GM23338 (cell line): ENCODE measurements around the gene TBL1XR1. TPM values are rescaled to one million over a fixed set of nuclear protein-coding genes. Genes with fewer than 3 reads are reported as not detected.

ENCODE experiments used
- ATAC-seq: fragments of 200-7000 bp; cut with Tn5 transposase; 3 replicates; pipeline ENCODE4 v1.9.1; 2020
- DNase-seq: peaks from one replicate; pipeline ENCODE4 v3.0.0-alpha.2; 2015; ENCODE audit warnings: low spot score
- H2AFZ ChIP-seq: fragments of 200-600 bp; sonication (generic); 2 replicates; pipeline ENCODE4 v1.8.0; 2016; ENCODE audit warnings: antibody characterized with exemption, mild to moderate bottlenecking, moderate library complexity
- H3F3A ChIP-seq: fragments of 200-600 bp; sonication (generic); replicated peaks from 2 replicates; pipeline ENCODE4 v1.8.0; 2017; ENCODE audit warnings: antibody characterized with exemption, mixed run types, low read depth
- H3K27ac ChIP-seq: fragments of 200-600 bp; sonication (generic); 2 replicates; pipeline ENCODE4 v1.6.1; 2016; ENCODE audit warnings: low read depth
- H3K27me3 ChIP-seq: fragments of 200-600 bp; sonication (generic); 2 replicates; pipeline ENCODE4 v1.8.0; 2016; ENCODE audit warnings: mild to moderate bottlenecking, mixed run types, moderate library complexity; ENCODE audit not compliant: insufficient read depth
- H3K36me3 ChIP-seq: fragments of 200-600 bp; sonication (generic); 2 replicates; pipeline ENCODE4 v1.8.0; 2016; ENCODE audit warnings: mild to moderate bottlenecking; ENCODE audit not compliant: insufficient read depth
- H3K4me1 ChIP-seq: fragments of 200-600 bp; sonication (generic); 2 replicates; pipeline ENCODE4 v1.8.0; 2016; ENCODE audit warnings: mild to moderate bottlenecking, moderate library complexity; ENCODE audit not compliant: insufficient read depth
- H3K4me2 ChIP-seq: fragments of 200-600 bp; sonication (generic); 2 replicates; pipeline ENCODE4 v1.7.1; 2017; ENCODE audit warnings: mixed run types
- H3K4me3 ChIP-seq: fragments of 200-600 bp; sonication (generic); 2 replicates; pipeline ENCODE4 v1.6.1; 2016; ENCODE audit warnings: mixed run types
- H3K79me2 ChIP-seq: fragments of 200-600 bp; sonication (generic); replicated peaks from 2 replicates; pipeline ENCODE4 v1.8.0; 2017; ENCODE audit warnings: mild to moderate bottlenecking; ENCODE audit not compliant: insufficient read depth
- H3K9me2 ChIP-seq: fragments of 200-600 bp; sonication (generic); 2 replicates; pipeline ENCODE4 v1.8.0; 2017; ENCODE audit not compliant: insufficient read depth
- H4K20me1 ChIP-seq: fragments of 200-600 bp; sonication (generic); replicated peaks from 2 replicates; pipeline ENCODE4 v1.8.0; 2017; ENCODE audit warnings: mild to moderate bottlenecking; ENCODE audit not compliant: insufficient read depth
- H3K27ac Mint-ChIP-seq: 2 replicates; pipeline ENCODE4 v1.8.0; 2020; ENCODE audit warnings: inconsistent platforms, mild to moderate bottlenecking, moderate library complexity, mixed read lengths
- H3K27me3 Mint-ChIP-seq: 3 replicates; pipeline ENCODE4 v1.8.0; 2022; ENCODE audit warnings: low read depth, mild to moderate bottlenecking, moderate library complexity, mixed read lengths, inconsistent platforms; ENCODE audit not compliant: insufficient read depth, poor library complexity
- H3K36me3 Mint-ChIP-seq: 3 replicates; pipeline ENCODE4 v1.8.0; 2021; ENCODE audit warnings: low read depth, mild to moderate bottlenecking, inconsistent platforms, moderate library complexity, mixed read lengths
- H3K4me1 Mint-ChIP-seq: 3 replicates; pipeline ENCODE4 v1.8.0; 2020; ENCODE audit warnings: mild to moderate bottlenecking, inconsistent platforms, mixed read lengths
- H3K4me3 Mint-ChIP-seq: 3 replicates; pipeline ENCODE4 v1.8.0; 2021; ENCODE audit warnings: moderate library complexity, mild to moderate bottlenecking, inconsistent platforms, mixed read lengths
- H3K9me3 Mint-ChIP-seq: 3 replicates; pipeline ENCODE4 v1.8.0; 2020; ENCODE audit warnings: moderate library complexity, mild to moderate bottlenecking, inconsistent platforms, mixed read lengths
- CREB1 ChIP-seq: fragments of 250-450 bp; sonication (Bioruptor Pico); IDR thresholded peaks from 2 replicates; pipeline ENCODE4 v1.5.0; 2020; ENCODE audit warnings: low read depth, mild to moderate bottlenecking, moderate library complexity
- EZH2 ChIP-seq: fragments of 200-600 bp; sonication (generic); IDR thresholded peaks from one replicate; pipeline ENCODE4 v1.8.0; 2017; ENCODE audit warnings: antibody characterized with exemption, mild to moderate bottlenecking, low read depth; ENCODE audit not compliant: unreplicated experiment
- EZH2phosphoT487 ChIP-seq: fragments of 200-600 bp; sonication (generic); IDR thresholded peaks from one replicate; pipeline ENCODE4 v1.8.1; 2018; ENCODE audit warnings: antibody characterized with exemption; ENCODE audit not compliant: unreplicated experiment
- JUNB ChIP-seq: IDR thresholded peaks from one replicate; pipeline ENCODE4 v1.6.1; 2016; ENCODE audit warnings: antibody characterized with exemption; ENCODE audit not compliant: unreplicated experiment
- NANOG ChIP-seq: IDR thresholded peaks from 2 replicates; pipeline ENCODE4 v1.6.1; 2016; ENCODE audit warnings: antibody characterized with exemption, borderline replicate concordance
- POLR2AphosphoS5 ChIP-seq: IDR thresholded peaks from 2 replicates; pipeline ENCODE4 v1.6.1; 2016; ENCODE audit warnings: antibody characterized with exemption, low read depth
- REST ChIP-seq: IDR thresholded peaks from one replicate; pipeline ENCODE4 v1.6.1; 2018; ENCODE audit warnings: antibody characterized with exemption; ENCODE audit not compliant: unreplicated experiment
- STAT1 ChIP-seq: IDR thresholded peaks from one replicate; pipeline ENCODE4 v1.6.1; 2016; ENCODE audit warnings: antibody characterized with exemption; ENCODE audit not compliant: unreplicated experiment
- ZNF114 ChIP-seq: fragments of 250-450 bp; sonication (Bioruptor Pico); IDR thresholded peaks from 2 replicates; pipeline ENCODE4 v1.5.0; 2020; ENCODE audit warnings: mild to moderate bottlenecking, moderate library complexity
- ZNF331 ChIP-seq: fragments of 250-450 bp; sonication (Bioruptor Pico); IDR thresholded peaks from 2 replicates; pipeline ENCODE4 v1.5.0; 2020; ENCODE audit warnings: low read depth, mild to moderate bottlenecking, moderate library complexity
- polyA plus RNA-seq: library from polyadenylated mRNA; unstranded; fragments of >200 nt; fragmentation: Nextera tagmentation; extraction: Ambion mirVana; gene quantifications from 2 replicates; pipeline ENCODE4 v1.2.1, GENCODE V29; 2016
- total RNA-seq: library from RNA; depleted of rRNA; stranded (reverse); fragments of >200 nt; shearing (Covaris generic); gene quantifications from 2 replicates; pipeline ENCODE4 v1.2.3, GENCODE V29; 2014
- TF ChIP-seq, protein P1 (sequence below), 2 experiments: fragments of 200-600 bp in 1 of 2; sonication (generic) in 1 of 2; conservative IDR thresholded peaks; 2 replicates each; pipeline versions ENCODE4 v1.5.1 to v1.6.1; 2016 to 2017; ENCODE audit warnings: antibody characterized with exemption in 2 of 2, low read depth in 2 of 2, mild to moderate bottlenecking in 2 of 2, moderate library complexity in 1 of 2
- TF ChIP-seq, protein P2 (sequence below): IDR thresholded peaks from 2 replicates; pipeline ENCODE4 v1.6.1; 2016; ENCODE audit warnings: antibody characterized with exemption
- TF ChIP-seq, protein P3 (sequence below): fragments of 250-450 bp; sonication (Bioruptor Pico); IDR thresholded peaks from 2 replicates; pipeline ENCODE4 v1.5.0; 2020; ENCODE audit warnings: mild to moderate bottlenecking, moderate library complexity

Gene TBL1XR1
- total and polyA plus RNA-seq, 2 experiments from 2014 or later: 49.6 to 122 TPM

- DNase-seq: no peak
- peaks cover 2% of the 10 kb centered on the region for H3K27me3 Mint-ChIP-seq
- Histone ChIP-seq H3K4me1 (peaks cover 54% of the 10 kb centered on the region), H3K9me2 (no peaks in the 10 kb centered on the region), H4K20me1 (peaks cover 65% of the 10 kb centered on the region), H3K27ac (no peak overlapping the region), H2AFZ (no peak overlapping the region), H3K4me3 (no peak overlapping the region), H3K79me2 (peaks cover 100% of the 10 kb centered on the region), H3K36me3 (no peaks in the 10 kb centered on the region), H3K4me2 (no peak overlapping the region), H3K27me3 (no peaks in the 10 kb centered on the region), H3F3A (no peaks in the 10 kb centered on the region)
- TF ChIP-seq ZNF114 (no peak), STAT1 (no peak), JUNB (no peak), POLR2AphosphoS5 (no peak), EZH2phosphoT487 (no peak), NANOG (no peak), REST (no peak), CREB1 (CRISPR knock-in tag) (no peak), ZNF331 (no peak), EZH2 (no peak)
- TF ChIP-seq, protein P1, sequence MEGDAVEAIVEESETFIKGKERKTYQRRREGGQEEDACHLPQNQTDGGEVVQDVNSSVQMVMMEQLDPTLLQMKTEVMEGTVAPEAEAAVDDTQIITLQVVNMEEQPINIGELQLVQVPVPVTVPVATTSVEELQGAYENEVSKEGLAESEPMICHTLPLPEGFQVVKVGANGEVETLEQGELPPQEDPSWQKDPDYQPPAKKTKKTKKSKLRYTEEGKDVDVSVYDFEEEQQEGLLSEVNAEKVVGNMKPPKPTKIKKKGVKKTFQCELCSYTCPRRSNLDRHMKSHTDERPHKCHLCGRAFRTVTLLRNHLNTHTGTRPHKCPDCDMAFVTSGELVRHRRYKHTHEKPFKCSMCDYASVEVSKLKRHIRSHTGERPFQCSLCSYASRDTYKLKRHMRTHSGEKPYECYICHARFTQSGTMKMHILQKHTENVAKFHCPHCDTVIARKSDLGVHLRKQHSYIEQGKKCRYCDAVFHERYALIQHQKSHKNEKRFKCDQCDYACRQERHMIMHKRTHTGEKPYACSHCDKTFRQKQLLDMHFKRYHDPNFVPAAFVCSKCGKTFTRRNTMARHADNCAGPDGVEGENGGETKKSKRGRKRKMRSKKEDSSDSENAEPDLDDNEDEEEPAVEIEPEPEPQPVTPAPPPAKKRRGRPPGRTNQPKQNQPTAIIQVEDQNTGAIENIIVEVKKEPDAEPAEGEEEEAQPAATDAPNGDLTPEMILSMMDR (conservative IDR thresholded peaks at IDR 0.05; ENCODE audit: low read depth in 2 of 2): no peak
- TF ChIP-seq, protein P2, sequence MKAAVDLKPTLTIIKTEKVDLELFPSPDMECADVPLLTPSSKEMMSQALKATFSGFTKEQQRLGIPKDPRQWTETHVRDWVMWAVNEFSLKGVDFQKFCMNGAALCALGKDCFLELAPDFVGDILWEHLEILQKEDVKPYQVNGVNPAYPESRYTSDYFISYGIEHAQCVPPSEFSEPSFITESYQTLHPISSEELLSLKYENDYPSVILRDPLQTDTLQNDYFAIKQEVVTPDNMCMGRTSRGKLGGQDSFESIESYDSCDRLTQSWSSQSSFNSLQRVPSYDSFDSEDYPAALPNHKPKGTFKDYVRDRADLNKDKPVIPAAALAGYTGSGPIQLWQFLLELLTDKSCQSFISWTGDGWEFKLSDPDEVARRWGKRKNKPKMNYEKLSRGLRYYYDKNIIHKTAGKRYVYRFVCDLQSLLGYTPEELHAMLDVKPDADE: no peak
- TF ChIP-seq, protein P3, sequence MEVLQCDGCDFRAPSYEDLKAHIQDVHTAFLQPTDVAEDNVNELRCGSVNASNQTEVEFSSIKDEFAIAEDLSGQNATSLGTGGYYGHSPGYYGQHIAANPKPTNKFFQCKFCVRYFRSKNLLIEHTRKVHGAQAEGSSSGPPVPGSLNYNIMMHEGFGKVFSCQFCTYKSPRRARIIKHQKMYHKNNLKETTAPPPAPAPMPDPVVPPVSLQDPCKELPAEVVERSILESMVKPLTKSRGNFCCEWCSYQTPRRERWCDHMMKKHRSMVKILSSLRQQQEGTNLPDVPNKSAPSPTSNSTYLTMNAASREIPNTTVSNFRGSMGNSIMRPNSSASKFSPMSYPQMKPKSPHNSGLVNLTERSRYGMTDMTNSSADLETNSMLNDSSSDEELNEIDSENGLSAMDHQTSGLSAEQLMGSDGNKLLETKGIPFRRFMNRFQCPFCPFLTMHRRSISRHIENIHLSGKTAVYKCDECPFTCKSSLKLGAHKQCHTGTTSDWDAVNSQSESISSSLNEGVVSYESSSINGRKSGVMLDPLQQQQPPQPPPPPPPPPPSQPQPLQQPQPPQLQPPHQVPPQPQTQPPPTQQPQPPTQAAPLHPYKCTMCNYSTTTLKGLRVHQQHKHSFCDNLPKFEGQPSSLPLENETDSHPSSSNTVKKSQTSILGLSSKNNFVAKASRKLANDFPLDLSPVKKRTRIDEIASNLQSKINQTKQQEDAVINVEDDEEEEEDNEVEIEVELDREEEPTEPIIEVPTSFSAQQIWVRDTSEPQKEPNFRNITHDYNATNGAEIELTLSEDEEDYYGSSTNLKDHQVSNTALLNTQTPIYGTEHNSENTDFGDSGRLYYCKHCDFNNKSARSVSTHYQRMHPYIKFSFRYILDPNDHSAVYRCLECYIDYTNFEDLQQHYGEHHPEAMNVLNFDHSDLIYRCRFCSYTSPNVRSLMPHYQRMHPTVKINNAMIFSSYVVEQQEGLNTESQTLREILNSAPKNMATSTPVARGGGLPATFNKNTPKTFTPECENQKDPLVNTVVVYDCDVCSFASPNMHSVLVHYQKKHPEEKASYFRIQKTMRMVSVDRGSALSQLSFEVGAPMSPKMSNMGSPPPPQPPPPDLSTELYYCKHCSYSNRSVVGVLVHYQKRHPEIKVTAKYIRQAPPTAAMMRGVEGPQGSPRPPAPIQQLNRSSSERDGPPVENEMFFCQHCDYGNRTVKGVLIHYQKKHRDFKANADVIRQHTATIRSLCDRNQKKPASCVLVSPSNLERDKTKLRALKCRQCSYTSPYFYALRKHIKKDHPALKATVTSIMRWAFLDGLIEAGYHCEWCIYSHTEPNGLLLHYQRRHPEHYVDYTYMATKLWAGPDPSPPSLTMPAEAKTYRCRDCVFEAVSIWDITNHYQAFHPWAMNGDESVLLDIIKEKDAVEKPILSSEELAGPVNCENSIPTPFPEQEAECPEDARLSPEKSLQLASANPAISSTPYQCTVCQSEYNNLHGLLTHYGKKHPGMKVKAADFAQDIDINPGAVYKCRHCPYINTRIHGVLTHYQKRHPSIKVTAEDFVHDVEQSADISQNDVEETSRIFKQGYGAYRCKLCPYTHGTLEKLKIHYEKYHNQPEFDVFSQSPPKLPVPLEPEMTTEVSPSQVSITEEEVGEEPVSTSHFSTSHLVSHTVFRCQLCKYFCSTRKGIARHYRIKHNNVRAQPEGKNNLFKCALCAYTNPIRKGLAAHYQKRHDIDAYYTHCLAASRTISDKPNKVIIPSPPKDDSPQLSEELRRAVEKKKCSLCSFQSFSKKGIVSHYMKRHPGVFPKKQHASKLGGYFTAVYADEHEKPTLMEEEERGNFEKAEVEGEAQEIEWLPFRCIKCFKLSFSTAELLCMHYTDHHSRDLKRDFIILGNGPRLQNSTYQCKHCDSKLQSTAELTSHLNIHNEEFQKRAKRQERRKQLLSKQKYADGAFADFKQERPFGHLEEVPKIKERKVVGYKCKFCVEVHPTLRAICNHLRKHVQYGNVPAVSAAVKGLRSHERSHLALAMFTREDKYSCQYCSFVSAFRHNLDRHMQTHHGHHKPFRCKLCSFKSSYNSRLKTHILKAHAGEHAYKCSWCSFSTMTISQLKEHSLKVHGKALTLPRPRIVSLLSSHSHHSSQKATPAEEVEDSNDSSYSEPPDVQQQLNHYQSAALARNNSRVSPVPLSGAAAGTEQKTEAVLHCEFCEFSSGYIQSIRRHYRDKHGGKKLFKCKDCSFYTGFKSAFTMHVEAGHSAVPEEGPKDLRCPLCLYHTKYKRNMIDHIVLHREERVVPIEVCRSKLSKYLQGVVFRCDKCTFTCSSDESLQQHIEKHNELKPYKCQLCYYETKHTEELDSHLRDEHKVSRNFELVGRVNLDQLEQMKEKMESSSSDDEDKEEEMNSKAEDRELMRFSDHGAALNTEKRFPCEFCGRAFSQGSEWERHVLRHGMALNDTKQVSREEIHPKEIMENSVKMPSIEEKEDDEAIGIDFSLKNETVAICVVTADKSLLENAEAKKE (CRISPR knock-in tag): no peak
- H3K36me3 Mint-ChIP-seq: peaks cover 5% of the 10 kb centered on the region; the same call in 2 of the 3 replicates
- no peak for ATAC-seq
- no peak overlapping the region for H3K4me3 Mint-ChIP-seq
- H3K27ac Mint-ChIP-seq: peak overlapping the region; percentile 13
- peaks cover 40% of the 10 kb centered on the region for H3K4me1 Mint-ChIP-seq
- H3K9me3 Mint-ChIP-seq: no peaks in the 10 kb centered on the region
These were observed 94.7 kb downstream of the TBL1XR1 start for GRCh38 chr3:177102553-177102952.
